Mesothelial cell of epicardium (in vitro differentiated cells): Measurements from ENCODE around the gene EVI5L. TPM values are rescaled to one million over a fixed set of nuclear protein-coding genes. Genes with fewer than 3 reads are reported as not detected.
A peak's percentile ranks its signal among the peaks of the same experiment; 100 is the strongest.

Experiments
- DNase-seq, 2 experiments: peaks; one replicate each; pipeline ENCODE4 v3.0.0; 2021; ENCODE audit warnings: low spot score in 2 of 2; ENCODE audit not compliant: unreplicated experiment in 2 of 2
- H3K27ac Mint-ChIP-seq: 2 replicates; pipeline ENCODE4 v1.8.0; 2021; ENCODE audit warnings: mixed read lengths
- H3K27me3 Mint-ChIP-seq: 2 replicates; pipeline ENCODE4 v1.8.0; 2021; ENCODE audit warnings: low read depth, mixed read lengths
- H3K36me3 Mint-ChIP-seq: 2 replicates; pipeline ENCODE4 v1.8.0; 2021; ENCODE audit warnings: mixed read lengths
- H3K4me1 Mint-ChIP-seq: 2 replicates; pipeline ENCODE4 v1.8.0; 2021; ENCODE audit warnings: mixed read lengths
- H3K4me3 Mint-ChIP-seq: 2 replicates; pipeline ENCODE4 v1.8.0; 2021; ENCODE audit warnings: mild to moderate bottlenecking, moderate library complexity, mixed read lengths
- H3K9me3 Mint-ChIP-seq: 2 replicates; pipeline ENCODE4 v1.8.0; 2021; ENCODE audit warnings: mixed read lengths
- CTCF ChIP-seq: fragments of 200-600 bp; sonication (generic); IDR thresholded peaks from one replicate; pipeline ENCODE4 v1.5.0; 2021; ENCODE audit warnings: antibody characterized with exemption; ENCODE audit not compliant: unreplicated experiment
- total RNA-seq: library from RNA; stranded (reverse); gene quantifications from 3 replicates; pipeline ENCODE4 v1.2.1, GENCODE V29; 2021

The EVI5L gene
- total RNA-seq, 1 donor from 2014 or later = 21.7 TPM

DNA sequence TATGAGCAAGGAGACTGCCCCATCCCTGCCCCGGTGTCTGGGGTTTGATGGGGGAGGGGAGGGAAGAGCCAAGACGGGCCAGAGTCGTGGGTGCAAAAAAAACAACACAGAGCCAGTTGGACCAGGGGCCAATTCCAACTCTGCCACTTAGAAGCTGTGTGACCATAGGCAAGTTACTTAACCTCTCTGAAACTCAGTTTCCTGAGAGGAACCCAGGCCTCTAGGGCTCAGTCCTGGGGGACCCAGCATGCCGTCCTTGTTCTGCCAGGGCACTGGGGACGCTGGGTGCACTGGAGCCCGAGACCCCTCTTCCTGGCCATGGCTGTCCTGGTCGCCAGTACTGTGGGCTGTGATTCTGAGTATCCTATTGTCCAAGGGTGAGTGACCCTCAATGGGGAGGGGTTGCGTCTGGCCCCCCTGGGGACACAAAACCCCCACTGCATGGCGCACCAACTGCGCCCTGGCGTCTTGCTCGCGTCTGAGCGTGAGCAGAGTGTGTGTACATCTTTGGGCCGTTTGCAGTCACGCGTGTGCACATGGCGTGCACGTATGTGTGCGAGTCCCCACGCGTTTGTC lies 42.3 kb upstream of the EVI5L start:
- peak overlapping the region; percentile 57 for H3K4me3 Mint-ChIP-seq
- DNase-seq = no peak
- no peaks in the 10 kb centered on the region for H3K36me3 Mint-ChIP-seq
- H3K4me1 Mint-ChIP-seq = peaks cover 32% of the 10 kb centered on the region
- TF ChIP-seq CTCF = no peak
- H3K9me3 Mint-ChIP-seq = no peaks in the 10 kb centered on the region
- peaks cover 6% of the 10 kb centered on the region for H3K27me3 Mint-ChIP-seq
- no peak overlapping the region for H3K27ac Mint-ChIP-seq

DNA sequence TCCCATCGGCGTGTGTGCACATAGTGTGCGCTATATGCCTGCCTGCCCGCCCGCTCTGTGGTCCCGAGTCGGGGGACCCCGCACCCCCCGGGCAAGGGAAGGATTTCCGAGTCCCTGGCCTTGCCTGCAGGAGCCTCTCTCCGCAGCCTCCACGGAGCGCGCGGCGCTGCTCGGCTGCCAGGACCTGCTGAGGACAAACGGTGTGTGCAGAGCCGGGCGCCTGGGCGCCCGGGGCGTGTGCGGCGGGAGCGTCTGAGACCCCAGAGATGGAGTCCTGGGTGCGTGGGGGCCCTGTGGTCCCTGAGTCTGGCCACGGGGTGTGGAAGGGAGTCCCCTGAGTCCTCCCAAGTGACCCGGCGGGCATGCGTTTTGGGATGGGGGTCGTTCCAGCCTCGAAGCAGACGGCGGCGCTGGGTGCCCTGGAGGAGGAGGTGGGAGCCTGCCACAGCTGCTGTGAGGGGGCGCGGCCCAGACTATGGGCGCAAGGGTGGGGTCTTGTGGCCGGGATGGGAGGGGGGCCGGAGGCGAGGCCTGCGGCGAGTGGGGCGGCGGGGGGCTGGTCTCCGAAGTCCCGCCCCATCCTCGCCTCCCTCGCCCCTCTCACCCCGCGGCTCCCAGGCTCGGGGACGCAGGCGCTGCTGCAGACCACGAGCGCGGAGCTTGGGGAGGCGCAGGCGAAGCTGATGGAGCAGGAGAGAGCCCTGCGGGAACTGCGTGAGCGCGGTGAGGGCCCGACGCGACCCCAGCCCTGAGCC lies 41.7 kb upstream of the EVI5L start:
- Mint-ChIP-seq H3K4me1 (peaks cover 38% of the 10 kb centered on the region), H3K36me3 (no peaks in the 10 kb centered on the region), H3K27ac (no peak overlapping the region), H3K4me3 (peak overlapping the region; percentile 67), H3K9me3 (no peaks in the 10 kb centered on the region), H3K27me3 (peaks cover 6% of the 10 kb centered on the region)
- peak in 1 of 2 experiments; percentile 31 for DNase-seq
- TF ChIP-seq CTCF = no peak

DNA sequence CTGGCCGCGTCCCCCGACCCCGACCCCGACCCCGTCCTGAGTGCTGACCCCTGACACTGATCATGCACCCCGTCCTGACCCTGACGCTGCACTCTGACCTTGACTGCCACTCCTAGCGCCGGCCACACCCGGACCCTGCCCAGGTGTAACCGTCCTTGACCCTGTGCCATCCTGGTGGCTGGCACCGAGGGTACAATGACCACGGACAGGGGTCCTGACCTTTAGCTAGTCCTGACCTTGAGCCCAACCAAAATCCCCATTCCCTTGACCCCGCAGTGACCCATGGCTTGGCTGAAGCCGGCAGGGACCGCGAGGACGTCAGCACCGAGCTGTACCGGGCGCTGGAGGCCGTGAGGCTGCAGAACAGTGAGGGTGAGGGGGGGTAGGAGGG lies 41.1 kb upstream of the EVI5L start:
- Mint-ChIP-seq H3K36me3 (no peaks in the 10 kb centered on the region), H3K27ac (no peak overlapping the region), H3K27me3 (peaks cover 6% of the 10 kb centered on the region), H3K4me1 (peaks cover 36% of the 10 kb centered on the region), H3K9me3 (no peaks in the 10 kb centered on the region), H3K4me3 (peak overlapping the region; percentile 67)
- no peak for DNase-seq
- no peak for TF ChIP-seq CTCF

DNA sequence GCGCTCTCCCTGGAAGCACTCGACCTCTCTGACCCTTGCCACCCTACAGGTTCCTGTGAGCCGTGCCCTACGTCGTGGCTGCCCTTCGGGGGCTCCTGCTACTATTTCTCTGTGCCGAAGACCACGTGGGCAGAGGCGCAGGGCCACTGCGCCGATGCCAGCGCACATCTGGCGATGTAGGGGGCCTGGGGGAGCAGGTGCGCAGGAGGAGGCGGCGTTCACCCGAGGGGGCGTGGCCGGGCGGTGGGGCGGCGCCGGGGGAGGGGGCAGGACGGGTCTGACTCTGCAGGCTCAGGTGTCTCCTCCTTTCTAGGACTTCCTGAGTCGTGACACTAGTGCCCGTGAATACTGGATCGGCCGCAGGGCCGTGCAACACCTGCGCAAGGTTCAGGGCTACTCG lies 40.6 kb upstream of the EVI5L start:
- no peak for TF ChIP-seq CTCF
- H3K4me1 Mint-ChIP-seq = peaks cover 34% of the 10 kb centered on the region
- peaks cover 6% of the 10 kb centered on the region for H3K27me3 Mint-ChIP-seq
- no peak overlapping the region for H3K27ac Mint-ChIP-seq
- peak in 1 of 2 experiments; percentile 32 for DNase-seq
- H3K9me3 Mint-ChIP-seq = peaks cover 5% of the 10 kb centered on the region
- peak overlapping the region; percentile 67 for H3K4me3 Mint-ChIP-seq
- peaks cover 3% of the 10 kb centered on the region for H3K36me3 Mint-ChIP-seq

DNA sequence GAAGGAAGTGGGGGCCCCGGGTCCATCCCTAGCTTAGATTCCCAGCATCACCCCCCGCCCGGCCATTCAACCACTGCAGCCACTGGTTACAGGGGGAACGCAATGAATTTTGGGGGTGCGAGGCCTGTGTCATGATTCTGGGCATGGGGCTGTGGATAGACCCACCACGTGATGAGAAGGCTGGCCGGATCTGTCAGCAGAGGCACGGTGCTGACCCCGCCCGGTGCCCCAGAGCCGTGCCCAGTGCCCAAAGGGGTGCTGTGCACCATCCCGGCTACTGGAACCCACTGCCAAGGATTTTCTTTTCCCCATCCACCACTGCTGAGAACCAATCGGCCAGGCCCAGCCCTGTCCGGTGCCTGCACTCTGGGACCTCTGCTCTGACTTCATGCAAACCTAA lies 39.6 kb upstream of the EVI5L start:
- H3K4me3 Mint-ChIP-seq = peak overlapping the region; percentile 39

More for the DNA sequence above, 39.6 kb upstream of the EVI5L start:
- Mint-ChIP-seq H3K27me3 (peaks cover 6% of the 10 kb centered on the region), H3K27ac (peak overlapping the region; percentile 50), H3K4me1 (peaks cover 38% of the 10 kb centered on the region), H3K36me3 (peaks cover 3% of the 10 kb centered on the region), H3K9me3 (peaks cover 6% of the 10 kb centered on the region)
- DNase-seq = no peak
- TF ChIP-seq CTCF = no peak
